HuH-7.5 (cell line): ENCODE data around the gene RPL14.
"Not testable (repeated sequence)": the region's sequence is repeated elsewhere in the genome, so short reads cannot be mapped to it uniquely, and the experiment has no call there.

Experiments used
- DNase-seq: peaks from one replicate; pipeline ENCODE4 v3.0.0; 2011; ENCODE audit warnings: low spot score

RPL14 gene

GRCh38 chr3:40456940-40457823 lies at the start of gene RPL14:
RPL14 (plus strand) TSS chr3:40457339; CDS start chr3:40457472, 133 bp downstream.
- peak; percentile 94 for DNase-seq

- DNase-seq = no peak
Measured at GRCh38 chr3:40407611-40408010, 49.5 kb upstream of the RPL14 start.

DNA sequence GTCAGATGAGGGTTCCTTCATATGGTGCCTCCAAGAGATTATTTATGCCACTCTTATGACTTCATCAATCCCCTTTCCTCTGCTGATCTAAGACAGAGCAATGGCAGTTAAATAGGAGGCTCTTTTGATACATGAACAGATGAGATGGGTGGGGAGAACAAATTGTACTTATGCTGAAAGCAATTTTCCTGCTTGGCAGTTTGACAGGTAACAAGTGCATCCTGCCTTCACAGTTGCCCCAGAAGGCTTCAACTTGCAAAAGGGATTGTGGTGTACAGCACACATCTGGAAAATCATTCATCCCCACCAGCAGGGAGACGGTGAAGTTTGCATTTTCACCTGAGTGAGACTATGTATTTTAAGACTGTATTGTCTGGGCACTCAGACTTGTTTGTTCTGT lies 42.9 kb upstream of the RPL14 start:
- DNase-seq = no peak

- no peak for DNase-seq
Measured at GRCh38 chr3:40417845-40418543, 39.1 kb upstream of the RPL14 start.

GRCh38 chr3:40422861-40423260 lies 34.3 kb upstream of the RPL14 start:
- DNase-seq = no peak

DNA sequence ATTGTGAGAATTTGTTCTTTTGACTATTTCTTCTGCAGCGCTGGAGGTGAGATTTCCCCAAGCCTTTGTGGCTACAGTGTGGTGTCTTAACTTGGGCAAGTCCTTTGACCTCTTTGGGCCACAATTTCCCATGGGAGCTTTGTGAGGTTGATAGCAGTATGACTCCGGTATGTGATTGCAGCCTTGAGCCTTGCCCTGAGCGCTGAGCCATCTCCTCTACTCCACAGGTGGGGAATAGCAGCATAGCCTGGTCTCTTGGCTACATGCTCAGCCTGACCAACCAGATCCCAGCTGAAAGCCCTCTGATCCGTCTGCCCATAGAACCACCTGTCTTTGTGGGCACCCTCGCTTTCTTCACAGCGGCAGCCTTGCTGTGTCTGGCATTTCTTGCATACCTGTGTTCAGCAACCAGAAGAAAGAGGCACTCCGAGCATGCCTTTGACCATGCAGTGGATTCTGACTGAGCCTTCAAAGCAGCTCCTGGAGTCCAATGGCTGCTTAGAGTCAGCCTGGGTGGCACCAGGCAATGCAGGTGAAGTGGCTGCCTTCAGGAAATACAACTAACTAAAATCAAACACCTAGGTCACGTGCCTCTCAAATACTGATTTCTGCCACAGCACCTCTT lies 30.0 kb upstream of the RPL14 start:
- DNase-seq = no peak

DNA sequence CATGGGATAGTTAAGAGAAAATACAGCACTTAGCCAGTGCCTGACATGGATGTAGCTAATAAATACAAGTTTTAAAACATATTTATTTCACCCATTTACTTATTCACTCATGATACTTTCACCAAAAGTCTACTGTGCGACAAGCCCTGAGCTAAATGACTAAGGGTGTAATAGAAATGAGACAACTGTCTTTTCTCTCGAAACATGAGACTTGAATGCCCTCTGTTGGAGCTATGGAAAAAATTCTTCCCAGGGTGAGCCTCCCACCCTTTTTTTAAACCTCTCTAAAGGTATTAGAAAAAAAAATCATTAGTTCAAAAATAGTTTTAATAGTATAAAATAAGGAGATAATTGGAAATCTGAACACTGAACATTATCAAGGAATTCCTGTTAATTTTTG lies 24.3 kb upstream of the RPL14 start:
- no peak for DNase-seq

GRCh38 chr3:40437889-40438288 lies 19.2 kb upstream of the RPL14 start:
- DNase-seq = no peak

DNA sequence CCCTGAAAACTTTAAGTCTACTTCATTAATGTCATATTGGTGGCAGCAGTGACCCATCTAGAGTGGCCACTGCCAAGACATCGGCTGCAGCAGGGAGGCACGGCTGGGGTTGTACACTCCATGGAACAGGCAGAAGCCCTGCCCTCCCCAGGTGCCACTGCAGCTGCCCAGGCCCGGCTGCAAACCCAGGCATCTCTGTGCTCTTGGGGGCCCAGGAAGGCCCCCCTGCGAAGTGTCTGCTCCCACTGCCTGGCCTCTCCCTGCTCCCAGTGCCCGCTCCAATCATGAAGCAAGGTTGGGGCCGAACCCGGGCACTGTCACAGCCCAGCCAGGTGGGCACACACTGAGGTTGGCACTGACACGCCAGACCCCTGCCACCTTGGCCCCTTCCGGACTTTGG lies 12.1 kb upstream of the RPL14 start:
- DNase-seq = no peak

GRCh38 chr3:40445880-40446279 lies 11.3 kb upstream of the RPL14 start:
- no peak for DNase-seq

DNA sequence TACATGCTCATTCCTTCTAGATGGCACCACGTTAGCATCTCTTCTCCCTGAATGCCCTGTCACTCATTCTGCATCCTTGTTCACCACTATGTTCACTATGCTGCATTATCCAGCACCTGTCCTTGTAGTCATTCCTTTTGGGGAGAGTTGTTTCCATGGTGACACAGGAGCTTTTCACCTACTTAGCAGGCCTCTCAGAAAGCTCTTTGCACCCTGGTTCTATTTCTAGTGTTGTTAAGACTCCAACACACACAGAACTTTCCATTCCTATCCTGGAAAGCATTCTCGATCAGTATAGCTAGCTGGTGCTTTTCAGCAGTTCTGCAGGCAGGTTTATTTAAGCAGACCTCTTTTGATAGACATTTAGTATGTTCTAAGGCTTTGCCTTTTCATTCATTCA lies 6.7 kb upstream of the RPL14 start:
- DNase-seq = no peak

DNA sequence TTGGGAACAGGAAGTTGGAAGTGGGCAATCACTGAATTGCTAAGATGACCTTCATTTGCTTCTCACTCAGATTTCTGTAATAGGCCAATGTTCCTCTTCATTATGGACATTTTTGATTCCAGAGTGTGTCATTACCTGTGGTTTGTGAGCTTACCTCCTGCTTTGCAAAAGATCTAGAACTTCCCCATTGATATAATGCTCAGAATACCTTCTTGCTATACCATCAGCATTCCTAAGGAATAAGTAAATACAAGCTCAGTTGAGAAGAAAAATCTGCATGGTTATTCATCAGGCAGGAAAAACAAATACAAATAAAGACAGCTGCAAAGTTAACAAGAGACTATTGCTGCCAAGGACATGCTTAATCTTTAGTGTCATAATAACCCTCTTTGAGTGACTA lies 5.6 kb upstream of the RPL14 start:
- DNase-seq = no peak

- DNase-seq = no peak
Measured at GRCh38 chr3:40452057-40452456, 5.1 kb upstream of the RPL14 start.

DNA sequence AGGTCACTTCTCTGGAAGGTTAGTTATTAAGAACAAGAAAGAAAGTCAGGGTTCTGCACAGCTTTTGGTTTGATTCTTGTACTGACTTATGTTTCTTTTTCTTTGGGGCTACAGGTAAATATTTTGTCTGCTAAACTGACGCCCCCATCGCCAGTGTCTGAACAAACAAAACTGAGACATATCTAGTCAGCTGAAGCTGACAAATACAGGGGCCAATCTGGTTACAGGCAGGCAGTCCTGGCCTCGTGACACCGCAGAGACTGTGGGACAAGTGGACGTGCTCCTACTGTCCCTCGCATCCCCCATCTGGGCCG lies 4.6 kb upstream of the RPL14 start:
- DNase-seq = no peak

DNA sequence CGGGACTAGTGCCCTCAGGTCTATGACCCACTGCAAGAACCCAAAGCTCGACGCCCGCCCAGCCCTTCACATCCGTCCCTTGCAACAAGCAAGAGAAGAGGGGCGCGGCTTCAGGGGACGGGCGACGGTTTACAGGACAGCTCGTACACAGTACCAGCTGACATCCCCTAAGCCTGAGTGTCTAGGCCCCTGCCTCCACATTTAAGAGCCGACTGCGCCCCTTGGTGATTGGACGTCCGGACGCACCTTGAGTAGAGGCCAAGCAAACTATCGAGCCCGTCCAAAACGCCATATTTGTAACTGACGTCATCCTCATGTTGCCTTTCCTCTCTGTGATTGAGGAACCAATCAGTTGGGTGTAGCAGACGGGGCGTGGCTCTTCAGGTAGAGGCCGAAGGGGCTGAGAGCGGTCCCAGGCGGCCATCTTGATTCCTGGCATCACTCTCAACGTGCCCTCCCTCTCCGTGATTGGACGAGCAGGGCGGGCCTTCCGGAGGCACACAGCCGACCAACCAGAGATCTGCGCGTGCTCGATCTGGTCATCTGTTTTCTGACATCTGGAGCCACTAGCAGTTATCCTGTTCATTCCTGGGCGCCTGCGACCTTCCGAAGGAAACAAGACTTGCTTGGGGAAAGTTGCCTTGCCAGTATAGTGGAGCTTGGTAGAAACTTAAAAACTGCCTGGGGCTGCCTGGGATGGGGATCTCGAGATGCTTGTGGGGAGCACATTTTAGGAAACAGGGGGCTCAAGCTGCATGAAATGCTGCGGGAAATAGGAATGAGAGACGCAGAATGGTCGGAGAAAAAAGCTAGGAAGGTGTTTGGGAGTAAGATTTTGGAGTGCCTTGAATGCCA lies 4.0 kb upstream of the RPL14 start:
- peak; percentile 97 for DNase-seq

DNA sequence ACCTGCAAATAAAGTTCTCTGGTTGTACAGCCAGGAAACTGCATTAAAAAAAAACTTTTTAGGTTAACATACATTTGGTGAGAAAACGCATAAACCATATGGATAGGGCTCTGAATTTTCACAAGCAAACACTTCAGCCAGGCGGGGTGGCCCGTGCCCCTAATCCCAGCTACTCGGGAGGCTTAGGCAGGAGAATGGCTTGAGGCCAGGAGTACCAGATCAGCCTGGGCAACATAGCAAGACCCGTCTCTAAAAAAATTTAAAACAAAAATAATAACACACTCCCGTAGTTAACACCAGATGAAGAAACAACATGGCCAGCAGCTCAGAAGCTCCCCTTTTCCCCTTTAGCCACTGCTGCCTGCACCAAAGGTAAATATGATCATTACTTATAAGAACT lies 3.2 kb upstream of the RPL14 start:
- no peak for DNase-seq

GRCh38 chr3:40455328-40455727 lies 1.8 kb upstream of the RPL14 start:
- DNase-seq = no peak

GRCh38 chr3:40456279-40456939 lies 730 bp upstream of the RPL14 start:
- no peak for DNase-seq

DNA sequence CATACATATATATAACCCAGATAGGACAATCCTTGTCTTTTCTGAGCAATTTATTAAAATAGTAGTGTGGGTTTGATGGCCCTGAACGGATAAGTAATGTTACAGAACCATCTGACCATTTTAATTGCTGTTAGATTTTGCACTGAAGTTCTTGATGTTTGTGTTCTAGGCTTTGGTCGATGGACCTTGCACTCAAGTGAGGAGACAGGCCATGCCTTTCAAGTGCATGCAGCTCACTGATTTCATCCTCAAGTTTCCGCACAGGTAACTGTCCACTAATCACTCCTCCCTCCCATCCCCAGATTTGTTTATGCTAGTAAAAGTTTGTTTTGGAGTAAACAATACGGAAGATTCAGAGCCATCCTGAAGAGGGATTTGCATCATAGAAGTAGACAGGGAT lies 1.3 kb downstream of the RPL14 start:
- DNase-seq = no peak

DNA sequence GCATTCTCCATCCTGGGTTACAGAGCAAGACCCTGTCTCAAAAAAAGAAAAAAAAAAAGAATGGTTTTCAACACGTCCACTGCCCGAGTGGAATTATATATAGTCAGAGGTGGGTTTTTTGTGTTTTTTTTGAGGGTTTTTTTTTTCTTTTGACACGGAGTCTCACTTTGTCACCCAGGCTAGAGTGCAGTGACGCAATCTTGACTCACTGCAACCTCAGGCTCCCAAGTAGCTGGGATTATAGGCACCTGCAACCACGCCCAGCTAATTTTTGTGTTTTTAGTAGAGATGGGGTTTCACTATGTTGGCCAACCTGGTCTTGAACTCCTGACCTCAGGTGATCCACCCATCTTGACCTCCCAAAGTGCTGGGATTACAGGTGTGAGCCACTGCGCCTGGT lies 3.3 kb downstream of the RPL14 start:
- DNase-seq = not testable (repeated sequence)

- DNase-seq = no peak
Measured at GRCh38 chr3:40461161-40461560, 4.0 kb downstream of the RPL14 start.

DNA sequence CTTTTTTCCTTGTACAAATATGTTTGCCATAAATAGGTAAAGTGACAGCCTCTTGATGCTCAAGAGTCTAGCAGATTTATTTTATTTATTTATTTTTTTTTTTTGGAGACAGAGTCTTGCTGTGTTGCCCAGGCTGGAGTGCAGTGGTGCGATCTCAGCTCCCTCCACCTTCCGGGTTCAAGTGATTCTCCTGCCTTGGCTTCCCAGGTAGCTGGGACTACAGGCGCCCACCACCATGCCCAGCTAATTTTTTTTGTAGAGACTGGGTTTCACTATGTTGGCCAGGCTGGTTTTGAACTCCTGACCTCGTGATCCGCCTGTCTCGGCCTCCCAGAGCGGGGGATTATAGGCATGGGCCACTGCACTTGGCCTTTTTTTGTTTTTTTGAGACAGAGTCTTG lies 5.7 kb downstream of the RPL14 start:
- not testable (repeated sequence) for DNase-seq
